Stimulated activated CD8-positive, alpha-beta memory T cell treated with anti-CD3 and anti-CD28 coated beads, Interleukin-12 subunit alpha, Interleukin-12 subunit beta, amount 100 ng/mL, for 1 hour (primary cell): ENCODE data around the gene TSPYL2.
A peak's percentile ranks its signal among the peaks of the same experiment; 100 is the strongest.

Experiments
- DNase-seq: peaks from one replicate; pipeline ENCODE4 v3.0.0-alpha.2; 2020; ENCODE audit warnings: low read depth

Gene TSPYL2

GRCh38 chrX:53081925-53082772, at the start of gene TSPYL2:
Gene TSPYL2 (plus strand): TSS chrX:53082367. CDS start chrX:53082499, 132 bp downstream.
- DNase-seq = peak; percentile 81

GRCh38 chrX:53036149-53036548, 46.0 kb upstream of the TSPYL2 start:
- DNase-seq = no peak

GRCh38 chrX:53039236-53039635, 42.9 kb upstream of the TSPYL2 start:
- DNase-seq = no peak

- no peak for DNase-seq
Measured at GRCh38 chrX:53044995-53045394, 37.2 kb upstream of the TSPYL2 start.

GRCh38 chrX:53047228-53047627, 34.9 kb upstream of the TSPYL2 start:
- DNase-seq = no peak

GRCh38 chrX:53048169-53049126, 33.7 kb upstream of the TSPYL2 start, which contains the start of gene GPR173:
Gene GPR173 (plus strand): TSS chrX:53048789. CDS start chrX:53076622, 27,833 bp downstream.
- no peak for DNase-seq

GRCh38 chrX:53049127-53049517, 33.0 kb upstream of the TSPYL2 start:
- no peak for DNase-seq

- DNase-seq = no peak
Measured at GRCh38 chrX:53050841-53051240, 31.3 kb upstream of the TSPYL2 start.

- no peak for DNase-seq
Measured at GRCh38 chrX:53055244-53055849, 26.8 kb upstream of the TSPYL2 start.

GRCh38 chrX:53056292-53056691, 25.9 kb upstream of the TSPYL2 start:
- DNase-seq = no peak

- DNase-seq = no peak
Measured at GRCh38 chrX:53065104-53065503, 17.1 kb upstream of the TSPYL2 start.

- DNase-seq = no peak
Measured at GRCh38 chrX:53071064-53071463, 11.1 kb upstream of the TSPYL2 start.

- peak; percentile 43 for DNase-seq
Measured at GRCh38 chrX:53071604-53072417, 10.4 kb upstream of the TSPYL2 start.

- no peak for DNase-seq
Measured at GRCh38 chrX:53072418-53073114, 9.6 kb upstream of the TSPYL2 start.

GRCh38 chrX:53073115-53073586, 9.0 kb upstream of the TSPYL2 start:
- DNase-seq = no peak

GRCh38 chrX:53075011-53075410, 7.2 kb upstream of the TSPYL2 start:
- DNase-seq = no peak

- no peak for DNase-seq
Measured at GRCh38 chrX:53076671-53077070, 5.5 kb upstream of the TSPYL2 start.

- DNase-seq = no peak
Measured at GRCh38 chrX:53077207-53078197, 4.7 kb upstream of the TSPYL2 start.

GRCh38 chrX:53078943-53079342, 3.2 kb upstream of the TSPYL2 start:
- no peak for DNase-seq
